ENCODE results near the gene PWWP2B.

Gene PWWP2B

DNA sequence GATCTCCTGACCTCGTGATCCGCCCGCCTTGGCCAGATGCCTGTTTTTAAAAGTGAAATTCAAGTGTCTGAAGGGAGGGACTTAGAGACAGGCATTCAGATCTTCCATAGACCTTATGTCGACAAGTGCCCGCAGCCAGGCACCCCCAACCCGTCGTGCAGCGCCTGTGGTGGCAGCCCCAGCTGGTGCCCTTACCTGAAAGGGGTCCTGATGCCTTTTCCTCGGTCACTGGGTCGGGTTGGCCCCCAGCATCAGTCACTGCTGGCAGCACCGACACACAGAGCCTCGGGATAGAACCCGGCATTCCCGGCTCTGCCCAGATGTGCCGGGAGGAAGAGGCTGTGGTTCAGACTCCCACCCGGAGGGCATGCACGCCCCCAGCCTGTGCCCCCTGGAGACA, 41.7 kb upstream of the PWWP2B start:
- no peak overlapping the region for H2AFZ ChIP-seq (ENCODE audit: low read depth, low read length)
- TF ChIP-seq, protein P1, sequence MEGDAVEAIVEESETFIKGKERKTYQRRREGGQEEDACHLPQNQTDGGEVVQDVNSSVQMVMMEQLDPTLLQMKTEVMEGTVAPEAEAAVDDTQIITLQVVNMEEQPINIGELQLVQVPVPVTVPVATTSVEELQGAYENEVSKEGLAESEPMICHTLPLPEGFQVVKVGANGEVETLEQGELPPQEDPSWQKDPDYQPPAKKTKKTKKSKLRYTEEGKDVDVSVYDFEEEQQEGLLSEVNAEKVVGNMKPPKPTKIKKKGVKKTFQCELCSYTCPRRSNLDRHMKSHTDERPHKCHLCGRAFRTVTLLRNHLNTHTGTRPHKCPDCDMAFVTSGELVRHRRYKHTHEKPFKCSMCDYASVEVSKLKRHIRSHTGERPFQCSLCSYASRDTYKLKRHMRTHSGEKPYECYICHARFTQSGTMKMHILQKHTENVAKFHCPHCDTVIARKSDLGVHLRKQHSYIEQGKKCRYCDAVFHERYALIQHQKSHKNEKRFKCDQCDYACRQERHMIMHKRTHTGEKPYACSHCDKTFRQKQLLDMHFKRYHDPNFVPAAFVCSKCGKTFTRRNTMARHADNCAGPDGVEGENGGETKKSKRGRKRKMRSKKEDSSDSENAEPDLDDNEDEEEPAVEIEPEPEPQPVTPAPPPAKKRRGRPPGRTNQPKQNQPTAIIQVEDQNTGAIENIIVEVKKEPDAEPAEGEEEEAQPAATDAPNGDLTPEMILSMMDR (IDR thresholded peaks at IDR 0.05; ENCODE audit: low read depth, low read length), result no peak
- TF ChIP-seq EZH2phosphoT487 (IDR thresholded peaks at IDR 0.05; ENCODE audit: low read depth), result no peak
- H3K27me3 ChIP-seq (ENCODE audit: low read depth, low read length), result no peaks in the 10 kb centered on the region
- H3K36me3 ChIP-seq (replicated peaks; ENCODE audit: low read depth, low read length), result no peaks in the 10 kb centered on the region
- no peak overlapping the region for H3K9ac ChIP-seq (ENCODE audit: low read length)
- no peaks in the 10 kb centered on the region for H3K4me1 ChIP-seq (ENCODE audit: low read length)
- no peak overlapping the region for H3K27ac ChIP-seq (ENCODE audit: low read length)
- no peaks in the 10 kb centered on the region for H3K9me3 ChIP-seq (ENCODE audit: insufficient read depth, low read length)
- no peaks in the 10 kb centered on the region for H4K20me1 ChIP-seq (ENCODE audit: insufficient read depth, low read length)
- H3K79me2 ChIP-seq (ENCODE audit: low read length), result no peaks in the 10 kb centered on the region
- no peak overlapping the region for H3K4me2 ChIP-seq (ENCODE audit: low read length)
- no peak overlapping the region for H3K4me3 ChIP-seq (ENCODE audit: low read length)

DNA sequence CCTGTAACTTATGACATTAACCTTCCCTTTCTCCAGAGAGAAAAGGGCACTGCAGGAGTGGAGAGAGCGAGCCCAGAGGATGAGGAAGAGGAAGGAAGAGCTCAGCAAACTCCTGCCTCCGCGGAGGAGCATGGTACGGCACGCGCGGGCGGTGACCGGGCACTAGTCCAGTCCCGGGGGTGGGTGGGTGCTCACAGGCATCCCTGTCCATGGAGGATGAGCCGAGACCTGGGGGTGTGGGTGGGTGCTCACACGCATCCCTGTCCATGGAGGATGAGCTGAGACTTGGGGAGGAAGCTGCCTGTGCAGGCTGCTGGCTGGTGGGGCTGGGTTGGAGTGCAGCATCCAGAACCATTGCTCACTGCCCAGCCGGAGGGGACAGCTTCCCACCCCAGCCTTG, 41.2 kb upstream of the PWWP2B start:
- H3K9me3 ChIP-seq (ENCODE audit: insufficient read depth, low read length), result no peaks in the 10 kb centered on the region
- no peak overlapping the region for H3K4me2 ChIP-seq (ENCODE audit: low read length)
- no peaks in the 10 kb centered on the region for H3K4me1 ChIP-seq (ENCODE audit: low read length)
- no peak overlapping the region for H3K9ac ChIP-seq (ENCODE audit: low read length)
- TF ChIP-seq, protein P1 (IDR thresholded peaks at IDR 0.05; ENCODE audit: low read depth, low read length), result no peak
- TF ChIP-seq EZH2phosphoT487 (IDR thresholded peaks at IDR 0.05; ENCODE audit: low read depth), result no peak
- H3K27ac ChIP-seq (ENCODE audit: low read length), result no peak overlapping the region
- no peak overlapping the region for H2AFZ ChIP-seq (ENCODE audit: low read depth, low read length)
- no peaks in the 10 kb centered on the region for H4K20me1 ChIP-seq (ENCODE audit: insufficient read depth, low read length)
- no peaks in the 10 kb centered on the region for H3K36me3 ChIP-seq (replicated peaks; ENCODE audit: low read depth, low read length)
- no peak overlapping the region for H3K4me3 ChIP-seq (ENCODE audit: low read length)
- no peaks in the 10 kb centered on the region for H3K79me2 ChIP-seq (ENCODE audit: low read length)
- no peaks in the 10 kb centered on the region for H3K27me3 ChIP-seq (ENCODE audit: low read depth, low read length)

DNA sequence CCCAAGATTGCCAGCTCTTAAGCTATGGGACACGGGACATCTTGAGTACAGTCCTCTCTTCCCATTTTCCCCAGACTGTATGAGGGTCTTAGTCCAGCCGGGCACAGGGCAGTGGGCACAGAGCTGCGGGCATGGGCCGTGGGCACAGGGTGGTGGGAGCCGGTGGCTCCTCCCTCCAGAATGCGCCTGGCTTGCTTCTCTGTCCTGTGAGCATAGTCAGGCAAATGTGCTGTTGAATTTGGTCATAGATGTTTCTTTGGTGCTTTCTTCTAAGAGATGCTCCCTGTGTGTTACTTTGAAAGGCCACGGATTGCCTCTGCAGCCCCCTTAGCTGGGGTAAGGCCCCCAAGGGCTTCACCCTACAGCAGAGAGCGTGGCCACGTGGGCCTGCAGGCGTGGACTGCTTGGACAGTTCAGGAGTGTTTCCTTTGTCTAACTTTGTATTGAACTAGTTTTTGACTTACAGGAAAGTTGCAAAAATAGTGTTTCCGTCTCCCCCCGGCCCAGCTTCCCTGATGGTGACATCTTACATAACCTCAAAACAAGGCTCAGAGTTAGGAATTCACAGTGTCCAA, 40.3 kb upstream of the PWWP2B start:
- Histone ChIP-seq H3K27me3 (ENCODE audit: low read depth, low read length) (no peaks in the 10 kb centered on the region), H2AFZ (ENCODE audit: low read depth, low read length) (no peak overlapping the region), H3K9ac (ENCODE audit: low read length) (no peak overlapping the region), H3K4me3 (ENCODE audit: low read length) (no peak overlapping the region), H3K79me2 (ENCODE audit: low read length) (no peaks in the 10 kb centered on the region), H3K9me3 (ENCODE audit: insufficient read depth, low read length) (no peaks in the 10 kb centered on the region), H3K27ac (ENCODE audit: low read length) (no peak overlapping the region), H3K4me1 (ENCODE audit: low read length) (no peaks in the 10 kb centered on the region), H3K36me3 (replicated peaks; ENCODE audit: low read depth, low read length) (no peaks in the 10 kb centered on the region), H4K20me1 (ENCODE audit: insufficient read depth, low read length) (no peaks in the 10 kb centered on the region), H3K4me2 (ENCODE audit: low read length) (no peak overlapping the region)
- TF ChIP-seq, protein P1 (IDR thresholded peaks at IDR 0.05; ENCODE audit: low read depth, low read length), result no peak
- no peak for TF ChIP-seq EZH2phosphoT487 (IDR thresholded peaks at IDR 0.05; ENCODE audit: low read depth)

DNA sequence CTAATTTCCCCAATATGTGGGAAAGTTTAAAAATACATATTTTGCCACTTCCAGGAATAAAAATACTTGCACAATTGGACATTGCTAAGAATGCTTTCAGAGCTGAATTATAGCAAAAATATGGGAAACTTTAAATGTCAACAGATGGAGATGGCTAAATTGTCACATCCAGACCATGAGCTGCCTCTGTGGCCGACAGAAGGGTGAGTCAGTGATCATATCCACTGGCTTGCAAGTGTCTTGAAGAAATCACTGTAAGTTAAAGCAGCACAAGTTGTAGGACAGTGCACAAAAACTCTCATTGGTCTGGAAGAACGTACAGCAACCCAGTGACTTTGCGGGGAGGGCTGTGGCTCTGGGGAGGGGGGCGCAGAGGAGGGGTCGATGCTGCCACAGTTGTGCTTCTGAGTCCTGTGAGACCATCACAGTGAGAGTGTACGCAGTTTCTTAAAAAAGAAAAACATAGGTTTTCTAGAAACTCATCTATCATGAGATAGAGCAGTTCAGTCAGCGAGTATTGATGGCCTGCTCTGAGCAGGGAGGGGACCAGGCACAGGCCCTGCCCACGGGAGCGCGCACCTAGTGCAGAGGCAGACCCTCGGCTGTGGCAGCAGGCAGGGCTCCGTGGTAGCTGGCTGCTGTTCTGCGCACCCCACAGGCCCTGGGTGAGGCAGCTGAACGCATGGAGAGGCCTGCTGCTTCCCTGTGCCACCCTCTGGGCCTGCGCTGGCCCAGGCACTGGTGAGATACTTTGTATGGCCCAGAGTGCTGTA, 39.5 kb upstream of the PWWP2B start:
- H3K36me3 ChIP-seq (replicated peaks; ENCODE audit: low read depth, low read length), result no peaks in the 10 kb centered on the region
- H3K9me3 ChIP-seq (ENCODE audit: insufficient read depth, low read length), result no peaks in the 10 kb centered on the region
- no peak overlapping the region for H3K4me3 ChIP-seq (ENCODE audit: low read length)
- H3K4me2 ChIP-seq (ENCODE audit: low read length), result no peak overlapping the region
- H3K9ac ChIP-seq (ENCODE audit: low read length), result no peak overlapping the region
- no peak overlapping the region for H3K27ac ChIP-seq (ENCODE audit: low read length)
- no peak overlapping the region for H2AFZ ChIP-seq (ENCODE audit: low read depth, low read length)
- no peak for TF ChIP-seq EZH2phosphoT487 (IDR thresholded peaks at IDR 0.05; ENCODE audit: low read depth)
- no peaks in the 10 kb centered on the region for H4K20me1 ChIP-seq (ENCODE audit: insufficient read depth, low read length)
- no peaks in the 10 kb centered on the region for H3K4me1 ChIP-seq (ENCODE audit: low read length)
- no peaks in the 10 kb centered on the region for H3K79me2 ChIP-seq (ENCODE audit: low read length)
- H3K27me3 ChIP-seq (ENCODE audit: low read depth, low read length), result no peaks in the 10 kb centered on the region
